Astrocyte (in vitro differentiated cells and primary cell): ENCODE data around the gene RTL10.

Experiments used
- EZH2 ChIP-seq: IDR thresholded peaks from 2 replicates; pipeline ENCODE4 v1.6.1; 2012; ENCODE audit warnings: mild to moderate bottlenecking, low read length, inconsistent platforms; ENCODE audit not compliant: insufficient read depth
- TF ChIP-seq, protein P1 (sequence below): IDR thresholded peaks from 2 replicates; pipeline ENCODE4 v1.5.1; 2011; ENCODE audit warnings: low read depth, mild to moderate bottlenecking, inconsistent platforms, low read length, moderate library complexity; ENCODE audit not compliant: insufficient read depth

DNA sequence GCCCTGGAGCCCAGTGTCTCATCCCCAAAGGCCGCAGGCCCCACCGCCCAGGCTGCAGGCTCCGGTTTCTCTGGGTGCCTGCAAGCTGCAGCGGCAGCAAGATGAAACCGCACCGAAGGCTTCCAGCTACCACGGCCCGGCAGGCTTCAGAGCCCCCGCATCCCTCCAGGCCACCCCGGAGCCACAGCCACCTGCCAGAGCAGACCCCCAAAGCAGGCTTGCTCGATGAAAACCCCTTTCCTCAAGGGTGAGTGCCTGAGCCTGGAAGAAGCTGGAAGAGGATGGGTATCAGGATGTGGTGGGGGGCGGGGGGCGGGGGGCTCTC is 24.5 kb upstream of the RTL10 start:
- TF ChIP-seq, protein P1, sequence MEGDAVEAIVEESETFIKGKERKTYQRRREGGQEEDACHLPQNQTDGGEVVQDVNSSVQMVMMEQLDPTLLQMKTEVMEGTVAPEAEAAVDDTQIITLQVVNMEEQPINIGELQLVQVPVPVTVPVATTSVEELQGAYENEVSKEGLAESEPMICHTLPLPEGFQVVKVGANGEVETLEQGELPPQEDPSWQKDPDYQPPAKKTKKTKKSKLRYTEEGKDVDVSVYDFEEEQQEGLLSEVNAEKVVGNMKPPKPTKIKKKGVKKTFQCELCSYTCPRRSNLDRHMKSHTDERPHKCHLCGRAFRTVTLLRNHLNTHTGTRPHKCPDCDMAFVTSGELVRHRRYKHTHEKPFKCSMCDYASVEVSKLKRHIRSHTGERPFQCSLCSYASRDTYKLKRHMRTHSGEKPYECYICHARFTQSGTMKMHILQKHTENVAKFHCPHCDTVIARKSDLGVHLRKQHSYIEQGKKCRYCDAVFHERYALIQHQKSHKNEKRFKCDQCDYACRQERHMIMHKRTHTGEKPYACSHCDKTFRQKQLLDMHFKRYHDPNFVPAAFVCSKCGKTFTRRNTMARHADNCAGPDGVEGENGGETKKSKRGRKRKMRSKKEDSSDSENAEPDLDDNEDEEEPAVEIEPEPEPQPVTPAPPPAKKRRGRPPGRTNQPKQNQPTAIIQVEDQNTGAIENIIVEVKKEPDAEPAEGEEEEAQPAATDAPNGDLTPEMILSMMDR, result no peak
- TF ChIP-seq EZH2, result no peak
